Loucy (cell line): ENCODE measurements around the gene WTAP.

Experiments
- EZH2phosphoT487 ChIP-seq: fragments of 200-600 bp; IDR thresholded peaks from 2 replicates; pipeline ENCODE4 v1.6.1; 2018; ENCODE audit warnings: antibody characterized with exemption, mild to moderate bottlenecking, moderate library complexity, borderline replicate concordance
- TF ChIP-seq, protein P1 (sequence below): fragments of 200-600 bp; sonication (generic); conservative IDR thresholded peaks from 2 replicates; pipeline ENCODE4 v1.5.1; 2014; ENCODE audit warnings: mild to moderate bottlenecking, antibody characterized with exemption, low read length

DNA sequence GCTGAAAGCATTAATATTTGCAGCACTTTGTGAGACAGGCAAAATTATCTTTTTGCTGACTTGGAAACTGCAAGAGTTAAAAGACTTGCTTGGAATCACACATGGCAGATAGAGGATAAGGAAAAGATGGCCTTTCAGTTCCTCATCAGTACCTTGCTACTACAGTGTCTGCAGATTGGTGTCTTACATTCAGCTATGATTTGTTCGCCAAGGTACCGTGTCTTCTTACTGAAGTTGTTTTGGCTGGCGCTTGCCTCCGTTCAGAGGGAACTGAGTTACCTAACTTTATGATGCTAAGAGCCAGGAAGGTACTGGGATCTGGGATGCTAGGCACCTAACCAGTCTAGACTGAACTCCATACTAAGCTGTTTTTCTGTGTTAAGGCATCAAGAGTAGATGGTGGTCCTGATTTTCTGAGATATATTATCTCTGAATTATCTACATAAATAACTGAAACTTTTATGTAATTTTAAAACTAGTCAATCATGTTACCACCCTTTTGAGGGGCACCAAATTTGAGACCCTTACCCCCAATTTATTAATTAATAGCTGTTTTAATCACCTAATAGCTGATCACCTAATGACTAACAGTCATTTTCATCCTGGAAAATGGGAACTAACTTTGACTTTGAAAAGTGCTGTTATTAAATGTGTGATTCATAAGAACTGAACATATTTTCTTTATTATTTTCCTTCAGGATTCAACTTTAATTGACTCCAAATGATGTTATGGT, 2.5 kb downstream of the WTAP start:
- TF ChIP-seq, protein P1, sequence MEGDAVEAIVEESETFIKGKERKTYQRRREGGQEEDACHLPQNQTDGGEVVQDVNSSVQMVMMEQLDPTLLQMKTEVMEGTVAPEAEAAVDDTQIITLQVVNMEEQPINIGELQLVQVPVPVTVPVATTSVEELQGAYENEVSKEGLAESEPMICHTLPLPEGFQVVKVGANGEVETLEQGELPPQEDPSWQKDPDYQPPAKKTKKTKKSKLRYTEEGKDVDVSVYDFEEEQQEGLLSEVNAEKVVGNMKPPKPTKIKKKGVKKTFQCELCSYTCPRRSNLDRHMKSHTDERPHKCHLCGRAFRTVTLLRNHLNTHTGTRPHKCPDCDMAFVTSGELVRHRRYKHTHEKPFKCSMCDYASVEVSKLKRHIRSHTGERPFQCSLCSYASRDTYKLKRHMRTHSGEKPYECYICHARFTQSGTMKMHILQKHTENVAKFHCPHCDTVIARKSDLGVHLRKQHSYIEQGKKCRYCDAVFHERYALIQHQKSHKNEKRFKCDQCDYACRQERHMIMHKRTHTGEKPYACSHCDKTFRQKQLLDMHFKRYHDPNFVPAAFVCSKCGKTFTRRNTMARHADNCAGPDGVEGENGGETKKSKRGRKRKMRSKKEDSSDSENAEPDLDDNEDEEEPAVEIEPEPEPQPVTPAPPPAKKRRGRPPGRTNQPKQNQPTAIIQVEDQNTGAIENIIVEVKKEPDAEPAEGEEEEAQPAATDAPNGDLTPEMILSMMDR, result no peak
- TF ChIP-seq EZH2phosphoT487, result no peak
